GM12873 (cell line): ENCODE data around the gene FAM13A.

ENCODE experiments used
- CTCF ChIP-seq: IDR thresholded peaks from 2 replicates; pipeline ENCODE4 v1.5.1; 2012; ENCODE audit warnings: low read depth, mild to moderate bottlenecking, moderate library complexity, low read length, control low read depth; ENCODE audit not compliant: insufficient read depth; ENCODE audit errors: missing control alignments

FAM13A gene

GRCh38 chr4:88828842-88829571 is 228.0 kb downstream of the FAM13A start:
- no peak for TF ChIP-seq CTCF

DNA sequence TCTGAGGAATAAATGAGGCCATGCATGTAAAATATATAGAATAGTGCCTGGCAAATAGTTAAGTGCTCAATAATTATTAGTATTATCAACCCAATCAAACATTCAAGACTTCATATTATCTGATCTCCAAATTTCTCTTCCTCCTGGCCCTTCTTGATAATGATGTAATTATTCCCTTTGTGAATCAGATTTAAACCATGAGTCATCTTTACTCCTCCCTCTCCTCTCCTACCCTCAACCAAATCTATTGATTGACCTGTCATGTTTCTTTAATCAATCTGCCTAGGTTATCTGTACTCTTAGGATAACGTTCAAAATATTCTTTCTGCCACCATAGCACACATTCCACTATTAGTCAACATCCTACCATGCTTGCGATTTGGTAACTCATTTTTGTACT is 229.5 kb downstream of the FAM13A start:
- no peak for TF ChIP-seq CTCF

DNA sequence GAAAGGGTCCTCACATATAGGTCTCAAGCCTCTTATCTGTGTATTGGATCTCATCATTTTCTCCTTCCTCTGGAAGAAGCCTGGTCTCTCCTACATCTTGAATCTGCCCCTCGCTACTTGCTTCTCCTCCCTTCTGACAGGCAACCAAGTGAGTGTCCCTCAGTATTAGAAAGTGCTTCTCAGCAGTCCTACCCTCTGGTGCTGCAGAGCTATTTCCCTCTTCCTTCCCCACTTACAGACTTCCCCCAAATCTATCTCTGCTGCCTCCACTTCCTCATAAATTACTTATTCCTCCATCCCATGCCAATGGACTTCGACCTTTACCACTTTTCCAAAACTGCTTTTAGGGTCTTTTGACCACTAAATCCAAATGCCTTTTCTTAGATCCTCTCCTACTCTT is 230.2 kb downstream of the FAM13A start:
- no peak for TF ChIP-seq CTCF

- no peak for TF ChIP-seq CTCF
Observed at GRCh38 chr4:88825931-88826330, 231.1 kb downstream of the FAM13A start.

GRCh38 chr4:88823058-88823919 is 233.7 kb downstream of the FAM13A start:
- TF ChIP-seq CTCF, result no peak

DNA sequence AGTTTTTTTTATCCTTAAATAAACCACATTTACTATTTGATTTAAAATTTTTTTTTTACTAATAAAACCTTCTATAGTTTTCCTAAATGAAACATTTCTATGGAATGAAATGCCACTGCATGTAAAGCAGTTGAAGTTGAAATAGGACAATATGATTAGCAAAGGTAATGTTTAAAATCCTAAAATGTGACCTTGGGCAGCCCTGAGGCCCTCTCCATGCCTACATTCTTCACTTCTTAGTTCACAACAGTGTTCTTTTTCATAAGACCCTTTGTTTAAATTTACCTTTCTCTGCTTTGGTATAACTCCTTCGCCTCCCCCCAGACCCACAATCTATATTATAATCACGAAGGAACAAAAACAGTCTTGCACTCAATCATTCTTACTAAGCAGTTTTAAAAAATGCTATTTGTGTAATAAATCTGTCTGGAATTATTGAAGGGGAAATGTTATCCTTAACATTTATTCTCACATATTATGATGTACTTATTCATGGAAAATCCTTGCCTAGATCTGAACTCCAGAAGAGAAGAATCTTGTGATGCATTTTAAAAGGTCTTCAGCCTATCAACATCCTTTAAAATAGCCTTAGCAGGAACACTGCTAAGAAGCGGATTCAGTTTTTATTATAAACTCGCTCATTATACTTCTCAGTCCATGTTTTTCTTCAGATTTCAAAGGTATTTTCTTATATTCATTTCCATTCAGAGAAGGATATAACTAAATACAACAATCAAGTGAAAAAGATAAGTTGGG is 234.8 kb downstream of the FAM13A start:
- no peak for TF ChIP-seq CTCF

- no peak for TF ChIP-seq CTCF
Observed at GRCh38 chr4:88821522-88821921, 235.5 kb downstream of the FAM13A start.
